Heart left ventricle (tissue), 16 donors: Measurements from ENCODE around the gene GPR78. TPM values are rescaled to one million over a fixed set of nuclear protein-coding genes. Genes with fewer than 3 reads are reported as not detected.

Experiments used
- ATAC-seq, 4 donors: fragments of 200-7000 bp; cut with Tn5 transposase; one replicate each; pipeline ENCODE4 v1.9.1; 2020 to 2022; ENCODE audit warnings: moderate library complexity in 4 of 4, mild to moderate bottlenecking in 3 of 4, moderate number of reproducible peaks in 1 of 4
- DNase-seq, 5 donors: peaks; one replicate each; pipeline ENCODE4 v3.0.0-alpha.2; 2020
- H3K27ac ChIP-seq, 12 donors: fragments of 200-600 bp; sonication (generic) in 4 of 12; one replicate each; pipeline versions ENCODE4 v1.5.0 to v1.8.0; 2016 to 2022; ENCODE audit warnings: mild to moderate bottlenecking in 2 of 12
- H3K27me3 ChIP-seq, 9 donors: fragments of 200-600 bp; sonication (generic) in 2 of 9; one replicate each; pipeline versions ENCODE4 v1.5.1 to v1.8.0; 2016 to 2022; ENCODE audit warnings: mild to moderate bottlenecking in 3 of 9
- H3K36me3 ChIP-seq, 9 donors: fragments of 200-600 bp; sonication (generic) in 2 of 9; one replicate each; pipeline versions ENCODE4 v1.5.0 to v1.8.0; 2018 to 2022; ENCODE audit warnings: mild to moderate bottlenecking in 2 of 9
- H3K4me1 ChIP-seq, 12 donors: fragments of 200-600 bp; sonication (generic) in 4 of 12; one replicate each; pipeline versions ENCODE4 v1.5.0 to v1.8.0; 2016 to 2022; ENCODE audit warnings: mild to moderate bottlenecking in 3 of 12
- H3K4me3 ChIP-seq, 12 donors: fragments of 200-600 bp; sonication (generic) in 4 of 12; one replicate each; pipeline versions ENCODE4 v1.5.0 to v1.8.0; 2017 to 2022; ENCODE audit warnings: mild to moderate bottlenecking in 9 of 12, moderate library complexity in 4 of 12
- H3K9me3 ChIP-seq, 12 donors: fragments of 200-600 bp; sonication (generic) in 4 of 12; one replicate each; pipeline versions ENCODE4 v1.5.0 to v1.8.0; 2016 to 2022; ENCODE audit warnings: mild to moderate bottlenecking in 1 of 12
- POLR2A ChIP-seq, 2 donors: fragments of 450-650 bp; IDR thresholded peaks; one replicate each; pipeline ENCODE4 v1.6.1; 2017; ENCODE audit warnings: antibody characterized with exemption in 2 of 2, mild to moderate bottlenecking in 2 of 2, moderate library complexity in 2 of 2
- WGBS, 4 donors: extraction: QIAGEN DNeasy Blood & Tissue Kit in 2 of 4; methylation state at CpG; one replicate each; pipeline versions ENCODE4 v1.1.5 to v1.1.7; 2013 to 2018; 5-methylcytosine and 5-hydroxymethylcytosine counted together
- intact Hi-C, 10 donors: fragments of 100-400 bp; cut with DNase I; formaldehyde crosslinking; loops; one replicate each; pipeline versions ENCODE4 v1.11.1 to v1.14.2; 2022
- polyA plus RNA-seq, 2 donors: library from polyadenylated mRNA; stranded (reverse); fragments of 200-250 nt; gene quantifications; one replicate each; pipeline ENCODE4 v1.2.3, GENCODE V29; 2013
- total RNA-seq, 9 donors: library from RNA; depleted of rRNA in 2 of 9; stranded (reverse); fragments of >200 nt in 2 of 9; fragmentation: NEBNext Ultra II Directional in 3 of 9; extraction: Animal tissue kit (Norgen Biotek cat#: 25700) in 3 of 9; gene quantifications; one replicate each; pipeline versions ENCODE4 v1.1.0 to v1.2.4, GENCODE V29; 2016 to 2023
- TF ChIP-seq, protein P1 (sequence below), 12 donors: fragments of 200-600 bp; sonication (generic) in 4 of 12; IDR thresholded peaks; one replicate each; pipeline versions ENCODE4 v1.5.0 to v1.8.0; 2018 to 2022; ENCODE audit warnings: antibody characterized with exemption in 12 of 12, mild to moderate bottlenecking in 5 of 12
- donor health status: ischemic (EF 13 %, LVEDD 7.1; RV severe dilation, severe dysfunction).
- donor health status: healthy with polysubstance abuse.
- donor health status: DM: no; HTN: yes; CAD: no.
- donor health status: DM: no; HTN: no; CAD: no.
- donor health status: ischemic (EF 25% LVEDD 6.9; RV normal size, moderate dysfunction).
- donor health status: ischemic (EF 25% LVEDD 5.7; RV mildly dilated, moderate dysfunction).
- donor health status: healthy.
- donor health status: DM: yes; HTN: yes; CAD: no.
- donor health status: ischemic (EF 35%, LVEDD 5.7; RV mildly dilated, moderate dysfunction).
- donor health status: nonischemic (EF 11% LVEDD 7.7; RV severe dilation, severe dysfunction).
- donor health status: DM: yes; HTN: yes; CAD: no.
- donor health status: PGD.
- donor health status: ischemic (EF 29% LVEDD 5.4; RV normal size, mild dysfunction).
- donor health status: nonischemic (EF 23%, LVEDD 6.1; RV moderate dilation, normal function).

The GPR78 gene
- total and polyA plus RNA-seq, 11 donors, result 0.11 TPM; not detected in 10

GRCh38 chr4:8586671-8587468 lies 6.7 kb downstream of the GPR78 start:
- Histone ChIP-seq H3K9me3 (no peaks in the 10 kb centered on the region), H3K36me3 (no peaks in the 10 kb centered on the region), H3K4me1 (no peaks in the 10 kb centered on the region), H3K27me3 (peaks cover 4 to 82% (median 24%) of the 10 kb centered on the region in 9 donors), H3K4me3 (no peak overlapping the region), H3K27ac (no peak overlapping the region)
- WGBS, 4 donors, result 77 to 83% (median 77%) methylated on average over 21 to 37 of the region's 37 CpGs
- ATAC-seq, result no peak
- TF ChIP-seq, protein P1, sequence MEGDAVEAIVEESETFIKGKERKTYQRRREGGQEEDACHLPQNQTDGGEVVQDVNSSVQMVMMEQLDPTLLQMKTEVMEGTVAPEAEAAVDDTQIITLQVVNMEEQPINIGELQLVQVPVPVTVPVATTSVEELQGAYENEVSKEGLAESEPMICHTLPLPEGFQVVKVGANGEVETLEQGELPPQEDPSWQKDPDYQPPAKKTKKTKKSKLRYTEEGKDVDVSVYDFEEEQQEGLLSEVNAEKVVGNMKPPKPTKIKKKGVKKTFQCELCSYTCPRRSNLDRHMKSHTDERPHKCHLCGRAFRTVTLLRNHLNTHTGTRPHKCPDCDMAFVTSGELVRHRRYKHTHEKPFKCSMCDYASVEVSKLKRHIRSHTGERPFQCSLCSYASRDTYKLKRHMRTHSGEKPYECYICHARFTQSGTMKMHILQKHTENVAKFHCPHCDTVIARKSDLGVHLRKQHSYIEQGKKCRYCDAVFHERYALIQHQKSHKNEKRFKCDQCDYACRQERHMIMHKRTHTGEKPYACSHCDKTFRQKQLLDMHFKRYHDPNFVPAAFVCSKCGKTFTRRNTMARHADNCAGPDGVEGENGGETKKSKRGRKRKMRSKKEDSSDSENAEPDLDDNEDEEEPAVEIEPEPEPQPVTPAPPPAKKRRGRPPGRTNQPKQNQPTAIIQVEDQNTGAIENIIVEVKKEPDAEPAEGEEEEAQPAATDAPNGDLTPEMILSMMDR (IDR thresholded peaks at IDR 0.05), result no peak
- TF ChIP-seq POLR2A (IDR thresholded peaks at IDR 0.05), result no peak
- DNase-seq, result peak in 2 of 5 donors; percentile 16 to 51
- intact Hi-C loops, result no loop called here

DNA sequence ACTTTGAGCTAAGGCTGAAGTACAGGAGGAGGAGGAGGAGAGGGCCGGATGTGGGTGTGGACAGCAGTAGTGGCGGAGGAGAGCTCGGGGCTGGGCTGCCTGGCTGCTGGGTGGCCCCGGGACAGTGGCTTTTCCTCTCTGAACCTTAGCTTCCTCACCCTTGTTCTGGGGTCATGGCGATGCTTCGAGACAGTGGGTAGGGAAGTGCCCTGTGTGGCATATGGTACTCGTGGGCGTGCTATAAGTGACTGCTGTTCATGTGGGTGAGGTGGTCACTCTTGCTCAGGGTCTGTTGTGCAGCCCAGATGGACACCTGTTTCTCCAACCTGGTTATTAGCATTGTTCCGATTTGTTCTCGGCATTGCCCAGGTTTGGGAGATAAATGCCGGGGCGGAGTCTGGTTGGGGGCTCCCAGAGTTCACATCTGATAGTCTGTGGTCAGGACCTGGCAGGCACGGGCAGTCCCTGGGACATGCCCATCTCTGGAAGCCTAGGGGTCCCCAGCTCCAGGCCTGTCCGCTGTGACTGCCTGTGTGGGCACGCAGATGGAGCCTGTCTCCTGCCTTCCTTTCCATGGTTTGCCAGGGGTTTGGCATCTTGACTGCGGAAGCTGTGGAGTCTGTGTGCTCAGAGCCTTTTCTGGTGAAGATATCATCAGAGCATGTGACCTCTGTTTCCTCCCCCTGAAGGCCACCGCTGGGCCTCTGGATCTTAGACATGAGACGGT lies 7.4 kb downstream of the GPR78 start:
- no peak for TF ChIP-seq POLR2A (IDR thresholded peaks at IDR 0.05)
- TF ChIP-seq, protein P1 (IDR thresholded peaks at IDR 0.05), result no peak
- ATAC-seq (no peak), DNase-seq (peak in 2 of 5 donors; percentile 11 to 47)
- 62 to 79% (median 71%) methylated on average over 12 to 18 of the region's 18 CpGs for WGBS, 4 donors
- no peak overlapping the region for H3K4me3 ChIP-seq
- no peaks in the 10 kb centered on the region for H3K36me3 ChIP-seq
- no peak overlapping the region for H3K27ac ChIP-seq
- H3K4me1 ChIP-seq, result peaks cover 0 to 5% (median 0%) of the 10 kb centered on the region in 12 donors
- peaks cover 9 to 83% (median 31%) of the 10 kb centered on the region in 9 donors for H3K27me3 ChIP-seq
- no peaks in the 10 kb centered on the region for H3K9me3 ChIP-seq
- intact Hi-C loops, result no loop called here

- DNase-seq (no peak), ATAC-seq (no peak)
- Histone ChIP-seq H3K4me1 (peaks cover 0 to 10% (median 0%) of the 10 kb centered on the region in 12 donors), H3K9me3 (no peaks in the 10 kb centered on the region), H3K27me3 (peaks cover 9 to 84% (median 36%) of the 10 kb centered on the region in 9 donors), H3K4me3 (no peak overlapping the region), H3K36me3 (no peaks in the 10 kb centered on the region), H3K27ac (no peak overlapping the region)
- TF ChIP-seq, protein P1 (IDR thresholded peaks at IDR 0.05), result no peak
- no peak for TF ChIP-seq POLR2A (IDR thresholded peaks at IDR 0.05)
- intact Hi-C loops, result no loop called here
- 85 to 90% (median 86%) methylated on average over 2 of the region's 2 CpGs for WGBS, 4 donors
Observed at GRCh38 chr4:8588196-8588470, 7.9 kb downstream of the GPR78 start.

DNA sequence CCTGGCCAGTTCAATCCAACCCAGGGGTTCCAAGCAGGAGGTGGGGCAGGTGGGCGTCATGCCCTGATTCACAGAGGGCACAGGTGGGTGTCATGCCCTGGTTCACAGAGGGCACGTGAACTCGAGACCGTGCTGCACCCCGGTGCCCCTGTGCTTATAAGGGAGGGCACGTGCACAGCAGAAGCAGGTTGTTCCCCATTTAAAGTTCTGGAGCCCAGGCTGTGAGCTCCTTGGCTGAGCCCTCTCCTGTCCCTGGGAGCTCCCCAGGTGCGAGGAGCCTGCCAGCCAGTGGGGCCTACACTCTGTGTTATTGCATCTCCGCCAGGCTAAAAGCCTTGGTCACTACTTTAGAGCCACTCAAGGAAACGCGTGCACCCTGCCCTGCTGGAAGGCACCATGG lies 9.1 kb downstream of the GPR78 start:
- Histone ChIP-seq H3K4me1 (peaks cover 0 to 12% (median 0%) of the 10 kb centered on the region in 12 donors), H3K9me3 (no peaks in the 10 kb centered on the region), H3K27ac (no peak overlapping the region), H3K36me3 (no peaks in the 10 kb centered on the region), H3K27me3 (peaks cover 9 to 87% (median 48%) of the 10 kb centered on the region in 9 donors), H3K4me3 (no peak overlapping the region)
- WGBS, 4 donors, result 75 to 88% (median 83%) methylated on average over 7 to 10 of the region's 10 CpGs
- peak in 2 of 5 donors; percentile 10 to 32 for DNase-seq
- no peak for ATAC-seq
- no peak for TF ChIP-seq POLR2A (IDR thresholded peaks at IDR 0.05)
- TF ChIP-seq, protein P1 (IDR thresholded peaks at IDR 0.05), result no peak
- intact Hi-C loops, result no loop called here
